GM19372 (cell line): Measurements from ENCODE around the gene AREG.
A peak's percentile ranks its signal among the peaks of the same experiment; 100 is the strongest.

ENCODE experiments used
- ATAC-seq: cut with Tn5 transposase; IDR thresholded peaks from one replicate; pipeline ENCODE4 v1.9.1; 2021; ENCODE audit warnings: mild to moderate bottlenecking, low read depth, moderate library complexity; ENCODE audit not compliant: unreplicated experiment

The AREG gene

GRCh38 chr4:74431113-74431826 is 13.7 kb upstream of the AREG start:
- ATAC-seq = peak; percentile 79

GRCh38 chr4:74433043-74433442 is 11.9 kb upstream of the AREG start:
- no peak for ATAC-seq

- ATAC-seq = no peak
Measured at GRCh38 chr4:74433541-74434172, 11.3 kb upstream of the AREG start.

GRCh38 chr4:74435296-74435695 is 9.6 kb upstream of the AREG start:
- ATAC-seq = no peak

GRCh38 chr4:74437866-74438265 is 7.1 kb upstream of the AREG start:
- no peak for ATAC-seq

DNA sequence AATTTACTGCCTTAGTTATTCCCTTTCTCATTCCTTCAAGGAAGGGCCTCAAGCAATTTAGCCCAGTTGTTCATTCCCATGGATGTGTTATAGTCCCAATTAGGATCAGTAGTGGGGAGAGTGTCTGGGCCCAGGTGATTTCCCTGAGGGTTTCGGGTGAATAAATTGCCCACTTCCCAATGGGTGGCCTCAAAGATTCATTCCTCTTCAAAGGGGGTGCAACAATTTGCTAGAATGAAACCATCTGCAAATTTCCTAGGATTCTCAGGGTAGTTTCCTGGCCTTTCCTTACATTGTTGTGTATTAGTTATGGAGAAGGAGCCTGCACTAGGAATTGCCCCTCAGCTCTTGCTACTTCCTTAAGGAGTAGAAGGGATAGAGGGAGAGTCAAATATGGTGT is 6.3 kb upstream of the AREG start:
- ATAC-seq = no peak

DNA sequence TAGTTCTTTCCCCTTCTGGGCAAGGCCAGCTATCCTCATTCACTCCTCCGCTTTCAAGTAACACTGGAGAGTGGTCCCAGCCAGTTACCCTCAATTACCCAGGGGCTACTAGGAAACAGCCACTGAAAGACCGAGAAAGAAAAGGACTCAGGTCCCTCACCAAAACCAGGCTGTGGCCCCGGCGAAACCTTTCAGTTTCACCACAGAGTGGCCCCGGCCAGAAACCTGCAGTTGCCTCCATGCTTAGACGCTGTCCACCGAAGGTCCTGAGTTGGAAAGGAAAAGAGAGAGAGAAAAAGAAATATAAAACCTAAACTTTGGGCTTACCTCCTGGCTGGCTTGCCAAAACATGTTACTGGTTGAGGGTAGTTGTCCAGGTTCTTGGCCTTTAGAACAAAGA is 5.0 kb upstream of the AREG start:
- ATAC-seq = no peak

DNA sequence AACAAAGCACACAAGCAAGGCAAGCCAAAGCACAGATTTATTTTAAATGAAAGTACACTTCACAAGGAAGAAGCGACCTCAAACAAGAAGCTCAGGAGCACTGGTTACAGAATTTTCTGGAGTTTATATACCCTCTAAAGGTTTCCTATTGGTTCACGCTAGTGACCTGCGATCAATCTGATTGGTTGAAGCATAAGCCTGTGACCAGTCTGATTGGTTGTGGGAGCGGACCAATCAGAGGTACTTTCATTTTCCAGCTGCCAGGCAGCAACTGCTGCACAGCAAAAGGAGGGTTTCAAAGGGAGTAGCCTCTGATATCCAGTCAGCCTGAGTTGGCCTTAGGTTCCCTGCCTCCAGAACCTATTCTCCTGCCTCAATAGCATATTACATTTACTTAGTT is 4.6 kb upstream of the AREG start:
- ATAC-seq = no peak

GRCh38 chr4:74441744-74442143 is 3.2 kb upstream of the AREG start:
- ATAC-seq = no peak

- ATAC-seq = no peak
Measured at GRCh38 chr4:74446193-74446868, 1.4 kb downstream of the AREG start.

- no peak for ATAC-seq
Measured at GRCh38 chr4:74446896-74447295, 2.0 kb downstream of the AREG start.

DNA sequence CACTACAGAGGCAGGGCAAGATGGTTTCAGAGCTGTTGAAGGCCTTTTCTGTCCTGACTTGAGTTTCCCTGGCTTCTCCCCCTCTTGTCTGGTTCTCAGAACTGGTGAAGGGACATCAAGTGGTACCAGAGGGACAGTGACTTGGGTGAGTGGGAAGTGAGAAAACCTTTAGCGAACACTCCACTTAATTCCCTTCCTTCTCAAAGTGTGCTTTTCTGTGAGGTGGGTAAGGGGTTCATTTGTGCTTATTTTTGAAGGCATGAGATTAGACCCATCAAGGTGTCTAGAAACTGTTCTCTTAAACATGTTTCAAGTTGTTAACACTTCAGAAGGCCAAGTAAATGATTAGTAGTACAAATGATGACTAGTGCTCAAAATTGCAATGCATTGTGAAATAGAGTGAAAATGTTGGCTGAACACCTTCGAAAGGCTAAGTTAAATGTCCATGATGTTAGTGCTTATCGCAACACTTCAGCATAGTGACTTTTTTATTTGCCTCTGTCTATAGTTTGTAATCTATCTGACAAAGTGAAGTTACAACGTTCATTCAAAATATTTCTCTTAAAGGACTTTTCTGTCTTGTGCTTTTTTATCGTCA is 2.8 kb downstream of the AREG start:
- no peak for ATAC-seq

DNA sequence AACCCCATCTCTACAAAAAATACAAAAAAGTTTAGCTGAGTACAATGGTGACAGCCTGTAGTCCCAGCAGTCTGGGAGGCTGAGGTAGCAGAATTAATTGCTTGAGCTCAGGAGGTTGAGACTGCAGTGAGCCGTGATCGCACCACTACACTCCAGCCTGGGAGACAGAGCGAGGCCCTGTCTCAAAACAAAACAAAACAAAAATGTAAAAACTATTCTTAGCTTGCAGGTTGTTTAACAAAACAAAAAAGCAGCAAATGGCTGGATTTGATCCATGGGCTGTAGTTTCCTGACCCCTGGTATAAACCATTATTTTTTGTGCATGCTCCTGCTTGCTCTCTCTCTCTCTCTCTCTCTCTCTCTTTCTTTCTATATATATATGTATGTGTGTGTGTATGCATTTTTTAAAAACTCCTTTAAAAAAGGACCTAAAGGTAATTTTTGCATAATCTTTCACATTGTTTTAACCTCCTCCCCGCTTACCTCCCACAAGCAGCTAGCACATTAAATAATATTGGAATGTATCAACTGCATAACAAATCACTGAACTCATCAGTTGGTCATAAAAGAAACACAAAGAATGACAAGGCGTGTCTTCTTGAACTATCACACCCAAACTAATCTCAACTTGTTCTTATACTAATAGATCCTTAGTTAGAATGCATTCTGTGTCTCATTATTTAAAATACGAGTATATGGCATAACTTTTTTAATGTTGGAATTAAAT is 4.8 kb downstream of the AREG start:
- ATAC-seq = no peak

GRCh38 chr4:74450298-74450683 is 5.4 kb downstream of the AREG start:
- ATAC-seq = no peak

DNA sequence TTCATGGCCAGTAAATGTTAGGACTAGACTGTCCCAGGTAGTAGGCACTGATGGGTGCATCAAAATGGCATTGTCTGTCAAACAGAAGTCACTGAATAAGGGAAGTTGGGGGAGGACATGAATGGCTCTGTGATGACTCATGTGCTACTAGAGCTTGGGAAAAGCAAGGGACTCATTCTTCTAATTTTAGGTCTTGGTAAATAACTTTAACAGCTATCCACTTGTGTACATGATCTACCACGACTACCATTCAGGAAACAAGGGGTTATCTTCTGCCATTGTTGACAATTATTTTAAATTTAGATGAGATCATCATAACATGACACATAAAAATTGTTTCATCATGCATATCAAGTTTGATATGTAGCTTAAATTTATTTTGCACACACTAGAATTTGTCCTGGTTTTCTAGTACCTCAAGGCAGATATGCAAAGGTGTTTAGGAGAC is 6.3 kb downstream of the AREG start:
- ATAC-seq = no peak

DNA sequence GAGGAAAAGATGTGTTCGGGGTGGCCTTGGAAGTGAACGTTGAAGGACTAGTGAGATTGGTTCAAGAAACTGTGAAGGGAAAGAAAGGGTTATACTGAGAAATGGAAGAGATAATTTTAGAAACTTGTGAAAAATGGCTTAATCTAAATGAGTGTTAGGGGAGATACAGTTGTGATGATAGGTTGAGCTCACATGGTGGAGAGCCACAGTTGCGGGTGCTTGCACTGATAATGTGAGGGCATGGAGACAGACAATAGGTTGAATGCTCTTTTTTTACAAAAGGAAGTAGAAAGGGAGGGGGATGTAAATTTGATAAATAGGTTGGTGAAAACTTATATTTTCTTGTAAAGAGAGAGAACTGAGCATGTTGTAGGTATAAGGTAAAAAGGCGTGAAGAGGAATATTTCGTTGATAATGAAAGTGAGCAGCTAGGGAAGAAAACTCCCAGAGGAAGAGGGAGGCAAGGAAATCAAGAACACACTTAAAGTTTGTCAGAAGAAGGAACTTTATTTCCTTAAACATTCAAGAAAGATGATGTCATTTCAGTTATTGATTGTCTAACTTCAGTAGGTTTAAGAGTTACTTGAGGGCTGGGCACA is 8.2 kb downstream of the AREG start:
- ATAC-seq = no peak

DNA sequence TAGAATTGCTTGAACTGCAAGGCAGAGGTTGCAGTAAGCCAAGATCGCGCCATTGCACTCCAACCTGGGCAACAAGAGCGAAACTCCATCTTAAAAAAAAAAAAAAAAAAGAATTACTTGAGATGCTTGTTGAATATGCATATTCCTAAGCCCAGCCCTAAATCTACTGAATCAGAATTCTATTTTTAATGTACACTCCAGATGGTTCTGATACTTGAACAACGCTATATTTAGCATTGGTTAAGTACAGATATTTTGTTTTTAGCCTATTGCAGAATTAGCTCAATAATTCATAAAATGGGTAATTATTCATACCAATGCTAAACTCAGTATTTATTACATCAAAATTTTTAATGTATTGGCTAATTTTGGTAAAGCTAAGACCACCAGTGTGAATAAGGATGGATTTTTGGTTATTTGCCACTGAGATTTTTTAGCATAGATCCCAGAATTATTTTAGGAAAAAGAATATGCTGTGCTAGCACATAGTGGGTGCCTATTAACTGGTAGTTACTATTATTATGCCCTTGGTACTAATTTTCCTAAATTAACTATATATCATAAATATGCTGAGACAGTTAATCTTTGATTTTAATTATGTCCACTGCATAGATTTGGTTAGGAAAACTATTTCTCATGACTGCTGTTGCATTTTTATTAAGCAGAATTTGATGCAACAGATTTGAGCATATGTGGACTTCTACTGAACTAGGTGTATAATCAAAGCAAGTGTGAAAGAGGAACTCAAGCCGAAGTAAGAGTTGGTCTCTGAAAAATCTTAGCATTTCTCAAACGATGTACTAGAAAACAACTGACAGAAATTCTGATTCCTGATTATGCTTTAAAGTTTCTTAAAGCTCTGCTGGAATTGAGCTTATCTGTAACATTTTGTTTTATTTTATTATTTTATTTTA is 9.2 kb downstream of the AREG start:
- ATAC-seq = no peak

GRCh38 chr4:74455361-74456055 is 10.6 kb downstream of the AREG start:
- no peak for ATAC-seq
